Hepatocyte (in vitro differentiated cells): ENCODE measurements around the gene WDR36.

Experiments used
- CTCF ChIP-seq: fragments of 200-600 bp; sonication (generic); IDR thresholded peaks from 2 replicates; pipeline ENCODE4 v1.5.1; 2016; ENCODE audit warnings: antibody characterized with exemption, mild to moderate bottlenecking; ENCODE audit not compliant: poor library complexity
- EZH2phosphoT487 ChIP-seq: fragments of 200-600 bp; sonication (generic); IDR thresholded peaks from one replicate; pipeline ENCODE4 v1.6.1; 2018; ENCODE audit warnings: antibody characterized with exemption, mild to moderate bottlenecking, low read depth, moderate library complexity; ENCODE audit not compliant: unreplicated experiment, severe bottlenecking

GRCh38 chr5:111159845-111160244 lies 67.7 kb downstream of the WDR36 start:
- peak; percentile 36 for TF ChIP-seq CTCF
- no peak for TF ChIP-seq EZH2phosphoT487
